Measurements from ENCODE around the gene SLC1A1. TPM values are rescaled to one million over a fixed set of nuclear protein-coding genes. Genes with fewer than 3 reads are reported as not detected.

The SLC1A1 gene
- total RNA-seq, 3 donors from 2014 or later (not counting 1 experiment from before 2014, with no cell fraction given), result not detected

- peaks cover 7 to 11% of the 10 kb centered on the region in 2 donors for H3K4me1 Mint-ChIP-seq
- Histone ChIP-seq H3K36me3 (ENCODE audit: control insufficient read depth, insufficient read depth, low read length) (no peaks in the 10 kb centered on the region), H3K4me1 (ENCODE audit: control insufficient read depth, insufficient read depth, low read length) (no peaks in the 10 kb centered on the region), H3K9me3 (ENCODE audit: control insufficient read depth, insufficient read depth, low read length) (no peaks in the 10 kb centered on the region), H3K27ac (ENCODE audit: low read length) (no peak overlapping the region), H3K4me3 (ENCODE audit: low read length) (no peak overlapping the region), H3K27me3 (ENCODE audit: control insufficient read depth, insufficient read depth, low read length) (no peaks in the 10 kb centered on the region)
- WGBS (ENCODE audit: insufficient coverage), result 82% methylated on average over 5 of the region's 5 CpGs
- H3K27ac Mint-ChIP-seq, result no peak overlapping the region
- intact Hi-C loops (cut with micrococcal nuclease), result no loop called here
- H3K4me3 Mint-ChIP-seq, result no peak overlapping the region
- peaks cover 0 to 6% of the 10 kb centered on the region in 2 donors for H3K27me3 Mint-ChIP-seq (ENCODE audit: low read depth in 2 of 2)
- no peaks in the 10 kb centered on the region for H3K36me3 Mint-ChIP-seq
- DNase-seq (no peak), ATAC-seq (no peak)
- no peak for TF ChIP-seq CTCF (IDR thresholded peaks at IDR 0.05)
- no peaks in the 10 kb centered on the region for H3K9me3 Mint-ChIP-seq
Measured at GRCh38 chr9:4573634-4574389, 83.5 kb downstream of the SLC1A1 start.

GRCh38 chr9:4574657-4575243, 84.5 kb downstream of the SLC1A1 start:
- 93% methylated on average over 7 of the region's 7 CpGs for WGBS (ENCODE audit: insufficient coverage)
- H3K27me3 ChIP-seq (ENCODE audit: control insufficient read depth, insufficient read depth, low read length), result no peaks in the 10 kb centered on the region
- peaks cover 0 to 6% of the 10 kb centered on the region in 2 donors for H3K27me3 Mint-ChIP-seq (ENCODE audit: low read depth in 2 of 2)
- no peak overlapping the region for H3K27ac ChIP-seq (ENCODE audit: low read length)
- ATAC-seq, result no peak
- DNase-seq, result no peak
- intact Hi-C loops (cut with micrococcal nuclease), result no loop called here
- H3K4me1 Mint-ChIP-seq, result peaks cover 7 to 11% of the 10 kb centered on the region in 2 donors
- H3K4me3 ChIP-seq (ENCODE audit: low read length), result no peak overlapping the region
- H3K27ac Mint-ChIP-seq, result no peak overlapping the region
- H3K4me1 ChIP-seq (ENCODE audit: control insufficient read depth, insufficient read depth, low read length), result no peaks in the 10 kb centered on the region
- TF ChIP-seq CTCF (IDR thresholded peaks at IDR 0.05), result no peak
- no peak overlapping the region for H3K4me3 Mint-ChIP-seq
- no peaks in the 10 kb centered on the region for H3K36me3 ChIP-seq (ENCODE audit: control insufficient read depth, insufficient read depth, low read length)
- H3K36me3 Mint-ChIP-seq, result no peaks in the 10 kb centered on the region
- no peaks in the 10 kb centered on the region for H3K9me3 ChIP-seq (ENCODE audit: control insufficient read depth, insufficient read depth, low read length)
- no peaks in the 10 kb centered on the region for H3K9me3 Mint-ChIP-seq

GRCh38 chr9:4575997-4576396, 85.7 kb downstream of the SLC1A1 start:
- H3K27ac ChIP-seq (ENCODE audit: low read length), result no peak overlapping the region
- ATAC-seq (no peak), DNase-seq (no peak)
- 90% methylated on average over 8 of the region's 8 CpGs for WGBS (ENCODE audit: insufficient coverage)
- H3K9me3 ChIP-seq (ENCODE audit: control insufficient read depth, insufficient read depth, low read length), result no peaks in the 10 kb centered on the region
- H3K9me3 Mint-ChIP-seq, result no peaks in the 10 kb centered on the region
- no peaks in the 10 kb centered on the region for H3K36me3 ChIP-seq (ENCODE audit: control insufficient read depth, insufficient read depth, low read length)
- H3K4me3 ChIP-seq (ENCODE audit: low read length), result no peak overlapping the region
- H3K27ac Mint-ChIP-seq, result no peak overlapping the region
- H3K36me3 Mint-ChIP-seq, result no peaks in the 10 kb centered on the region
- H3K4me1 Mint-ChIP-seq, result peaks cover 7 to 11% of the 10 kb centered on the region in 2 donors
- H3K27me3 Mint-ChIP-seq (ENCODE audit: low read depth in 2 of 2), result peaks cover 0 to 6% of the 10 kb centered on the region in 2 donors
- no peaks in the 10 kb centered on the region for H3K27me3 ChIP-seq (ENCODE audit: control insufficient read depth, insufficient read depth, low read length)
- intact Hi-C loops (cut with micrococcal nuclease), result no loop called here
- no peaks in the 10 kb centered on the region for H3K4me1 ChIP-seq (ENCODE audit: control insufficient read depth, insufficient read depth, low read length)
- TF ChIP-seq CTCF (IDR thresholded peaks at IDR 0.05), result no peak
- H3K4me3 Mint-ChIP-seq, result no peak overlapping the region
